GM19351 (cell line): Measurements from ENCODE around the gene AMACR.
"Not testable (repeated sequence)": the region's sequence is repeated elsewhere in the genome, so short reads cannot be mapped to it uniquely, and the experiment has no call there.

ENCODE experiments used
- ATAC-seq: cut with Tn5 transposase; IDR thresholded peaks from one replicate; pipeline ENCODE4 v1.9.1; 2021; ENCODE audit warnings: mild to moderate bottlenecking, moderate library complexity; ENCODE audit not compliant: unreplicated experiment

Gene AMACR

GRCh38 chr5:34010146-34010545 is 2.3 kb upstream of the AMACR start:
- ATAC-seq: not testable (repeated sequence)

- no peak for ATAC-seq
Measured at GRCh38 chr5:34009610-34010009, 1.8 kb upstream of the AMACR start.

DNA sequence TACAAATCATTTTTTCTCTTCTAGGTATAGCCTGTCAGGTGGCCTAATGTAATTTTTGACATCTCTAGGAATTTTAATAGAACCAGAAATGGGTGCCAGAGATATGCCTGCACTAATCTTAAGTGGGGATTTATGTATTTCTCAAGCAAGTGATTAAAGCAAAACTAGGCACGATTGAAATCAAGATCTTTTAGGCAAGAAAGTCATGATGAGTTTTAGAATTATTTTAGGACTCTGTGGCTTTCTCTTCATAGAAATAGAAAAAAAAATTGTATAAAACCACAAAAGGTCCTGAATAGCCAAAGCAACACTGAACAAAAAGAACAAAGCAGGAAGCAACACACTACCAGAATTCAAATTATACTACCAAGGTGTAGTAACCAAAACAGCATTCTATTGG is 952 bp upstream of the AMACR start:
- no peak for ATAC-seq

GRCh38 chr5:34007201-34007620 is 639 bp downstream of the AMACR start:
- no peak for ATAC-seq

DNA sequence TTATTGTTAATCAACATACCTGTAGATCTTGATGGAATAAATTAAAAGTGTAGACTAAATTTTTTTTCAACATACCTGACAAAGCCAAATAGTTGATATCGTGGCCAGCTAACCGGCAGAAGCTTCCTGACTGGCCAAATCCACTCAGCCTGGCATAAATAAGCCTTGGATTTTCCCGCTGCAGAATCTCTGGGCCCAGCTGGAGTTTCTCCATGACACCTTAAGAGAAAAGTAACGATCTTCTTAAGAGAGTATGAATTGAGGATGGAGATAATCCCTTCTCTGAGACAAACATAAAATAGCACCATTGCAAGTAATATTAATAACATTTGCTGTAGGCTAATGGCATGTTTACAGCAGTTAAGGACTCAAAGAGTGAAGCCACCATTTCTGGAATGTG is 2.2 kb downstream of the AMACR start:
- no peak for ATAC-seq

DNA sequence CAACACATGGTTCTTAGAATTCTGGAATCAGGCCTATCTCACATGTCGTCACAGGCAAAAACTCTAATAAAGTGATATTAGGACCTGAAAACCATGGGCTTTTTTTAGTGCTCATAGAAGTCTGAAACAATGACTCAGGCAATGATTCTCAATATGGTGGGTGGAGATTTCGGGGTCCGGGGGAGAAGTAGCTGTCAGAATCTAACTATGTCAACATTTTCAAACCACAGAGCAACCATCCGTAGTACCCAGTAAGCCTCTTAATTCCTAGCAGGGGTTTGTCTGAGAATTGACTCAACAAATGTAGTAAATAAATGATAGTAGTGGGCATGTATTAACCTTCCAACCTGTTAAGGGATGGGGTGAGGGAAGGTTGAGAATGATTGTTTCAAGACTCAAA is 2.6 kb downstream of the AMACR start:
- ATAC-seq: no peak

- ATAC-seq: no peak
Measured at GRCh38 chr5:34003941-34004340, 3.9 kb downstream of the AMACR start.

DNA sequence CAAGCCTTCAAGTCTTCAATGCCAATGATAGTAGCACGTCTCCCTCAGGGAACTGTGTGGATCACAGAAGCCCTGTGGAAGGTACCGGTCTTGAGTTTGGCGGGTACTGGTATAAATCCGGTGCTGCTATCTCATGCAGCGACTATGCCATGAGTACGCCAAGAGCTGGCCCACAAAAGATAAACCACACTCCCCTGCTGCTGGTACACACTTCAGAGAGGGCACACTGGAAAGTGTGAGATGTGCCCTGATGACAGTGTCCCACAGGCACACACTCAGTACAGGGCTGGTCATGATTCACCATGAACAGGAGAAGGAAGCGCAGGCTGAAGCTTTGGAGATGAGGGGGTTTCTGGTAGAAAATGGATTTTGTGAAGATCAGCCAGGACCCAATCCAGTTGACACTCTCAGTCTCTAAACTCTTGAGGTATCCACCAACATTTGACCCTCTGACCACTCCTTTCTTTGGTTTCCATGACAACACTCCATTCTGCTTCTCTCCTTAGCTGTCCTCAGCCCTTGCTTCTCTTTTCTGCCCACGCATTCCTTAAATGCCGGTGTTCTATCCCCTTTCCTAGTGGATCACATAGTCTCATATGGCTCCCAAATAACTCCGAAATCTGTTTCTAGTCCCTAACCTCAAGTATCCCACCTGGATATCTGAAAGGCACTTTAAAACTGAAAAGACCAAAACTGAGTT is 5.1 kb downstream of the AMACR start:
- no peak for ATAC-seq

GRCh38 chr5:34001241-34001841 is 6.5 kb downstream of the AMACR start:
- ATAC-seq: no peak

DNA sequence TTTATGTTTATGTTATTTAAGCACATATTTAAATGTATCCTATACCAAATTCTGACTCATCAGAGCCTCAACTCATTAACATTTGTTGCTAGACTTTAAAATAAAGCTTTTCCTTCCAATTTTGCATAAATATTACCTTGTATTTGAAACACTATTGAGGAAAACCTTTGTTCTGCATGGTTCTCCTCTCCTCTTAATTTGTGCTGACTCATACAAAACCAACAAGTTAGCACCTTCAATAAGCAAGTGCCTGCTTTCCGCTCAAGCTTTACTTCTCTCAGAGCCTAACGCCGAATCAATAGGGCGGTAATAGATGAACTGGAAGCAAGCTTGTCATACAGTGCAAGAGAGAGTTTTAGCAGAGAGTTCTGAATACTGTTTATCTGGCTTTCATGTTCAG is 7.9 kb downstream of the AMACR start:
- no peak for ATAC-seq

DNA sequence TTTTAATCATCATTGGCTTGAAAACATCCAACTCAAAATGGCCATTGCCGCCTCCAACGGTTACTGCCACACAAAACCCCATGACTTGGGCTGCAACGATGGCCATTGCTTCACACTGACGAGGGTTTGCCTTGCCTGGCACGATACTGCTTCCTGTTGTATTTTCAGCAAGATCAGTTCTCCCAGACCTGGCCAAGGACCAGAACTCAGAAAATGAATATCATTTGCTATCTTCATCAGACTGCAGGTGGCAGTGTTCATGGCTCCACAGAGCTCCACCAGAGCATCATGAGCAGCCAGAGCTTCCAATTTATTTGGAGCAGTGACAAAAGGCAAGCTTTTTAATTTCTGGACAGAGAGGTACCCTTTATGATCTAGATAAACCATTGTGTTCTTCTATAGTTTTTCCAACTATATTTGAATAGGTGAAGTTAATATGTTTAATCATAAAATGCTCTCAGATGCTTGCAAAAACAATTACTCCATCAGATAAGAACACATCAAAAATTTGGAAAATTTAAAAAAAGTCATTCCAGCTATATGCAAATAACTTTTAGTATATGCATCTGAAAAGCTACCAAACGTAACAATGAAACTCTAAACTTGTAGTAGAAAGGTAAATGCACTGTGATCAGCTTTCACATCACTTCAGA is 10.4 kb downstream of the AMACR start:
- ATAC-seq: peak; percentile 79

DNA sequence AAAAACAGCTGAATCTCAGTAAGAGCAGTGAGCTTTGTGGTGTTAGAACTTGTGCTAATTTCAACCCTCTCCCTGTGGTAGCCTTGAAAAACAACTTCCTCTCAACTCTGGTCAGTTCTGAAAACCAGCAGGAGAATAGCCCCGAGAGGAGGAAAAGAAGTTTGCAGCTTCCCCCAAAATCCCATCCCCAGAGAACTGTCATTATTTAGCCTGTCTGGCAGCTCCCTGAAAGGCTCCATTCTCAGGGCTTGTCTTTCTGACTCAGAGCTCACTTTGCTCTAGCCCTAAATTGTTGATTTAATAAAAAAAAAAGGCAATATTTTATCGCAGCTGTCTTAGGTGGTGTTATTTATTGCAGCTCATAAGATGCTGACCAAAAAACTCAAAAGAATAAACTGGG is 12.0 kb downstream of the AMACR start:
- no peak for ATAC-seq

DNA sequence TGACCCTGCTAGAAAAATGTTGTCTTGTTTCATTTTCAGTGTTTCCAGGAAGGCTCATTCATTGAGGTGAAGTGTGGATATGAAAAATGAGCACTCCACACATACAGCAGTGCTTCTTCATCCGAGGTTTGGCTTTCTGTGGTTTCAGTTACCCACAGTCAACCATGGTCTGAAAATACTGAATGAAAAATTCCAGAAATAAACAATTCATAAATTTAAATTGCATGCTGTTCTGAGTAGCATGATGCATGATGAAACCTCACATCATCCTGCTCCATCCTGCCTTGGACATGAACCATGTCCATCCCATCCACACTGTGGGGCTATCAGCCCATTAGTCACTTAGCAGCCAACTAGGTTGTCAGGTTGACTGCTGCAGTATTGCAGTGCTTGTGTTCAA is 13.0 kb downstream of the AMACR start:
- ATAC-seq: no peak

- ATAC-seq: no peak
Measured at GRCh38 chr5:33992864-33993263, 15.0 kb downstream of the AMACR start.

GRCh38 chr5:33985447-33985846 is 22.4 kb downstream of the AMACR start:
- ATAC-seq: no peak

DNA sequence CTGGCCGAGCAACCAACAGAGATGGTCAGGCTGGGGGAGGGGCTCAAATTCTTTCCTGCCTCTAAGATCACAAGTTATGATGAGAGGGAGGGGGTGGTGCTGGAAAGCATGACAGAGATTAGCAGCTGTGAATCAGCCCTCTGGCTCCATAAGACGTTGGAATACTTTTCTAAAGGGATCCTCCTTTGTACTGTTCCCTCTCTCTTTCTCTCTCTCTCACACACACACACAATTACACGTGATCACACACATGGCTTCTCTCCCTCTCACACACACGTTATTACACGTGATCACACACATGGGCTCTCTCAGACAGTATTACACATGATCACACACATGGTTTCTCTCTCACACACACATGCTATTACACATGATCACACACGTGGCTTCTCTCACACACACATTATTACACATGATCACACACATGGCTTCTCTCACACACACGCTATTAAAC is 23.2 kb downstream of the AMACR start, which contains the start of gene SLC45A2:
Gene SLC45A2 (minus strand): TSS at position 23 of the 454 bp plus-strand sequence. CDS start 110 bp downstream, outside the sequence.
- ATAC-seq: no peak

- no peak for ATAC-seq
Measured at GRCh38 chr5:33984178-33984577, 23.7 kb downstream of the AMACR start.

GRCh38 chr5:33981408-33982162 is 26.3 kb downstream of the AMACR start:
- ATAC-seq: no peak

DNA sequence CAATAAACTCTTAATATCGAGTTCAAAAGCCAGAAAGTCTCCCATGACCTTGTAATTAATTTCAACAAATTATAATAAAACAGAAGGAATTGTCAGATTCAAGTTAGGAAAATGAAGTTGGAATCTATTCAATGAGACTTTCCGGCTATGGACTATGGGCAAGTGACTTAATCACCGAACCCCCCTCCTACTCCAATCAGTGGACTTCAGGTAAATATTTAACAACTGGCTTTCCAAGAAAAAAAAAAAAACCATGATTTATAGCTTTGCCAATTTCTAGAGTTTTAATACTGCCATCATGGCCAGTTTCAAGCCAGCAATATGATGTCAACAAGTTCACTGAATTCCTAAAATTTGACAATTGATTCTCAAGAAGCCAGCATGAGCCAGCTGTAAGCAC is 27.8 kb downstream of the AMACR start:
- ATAC-seq: no peak

GRCh38 chr5:33978306-33978705 is 29.5 kb downstream of the AMACR start:
- ATAC-seq: no peak

DNA sequence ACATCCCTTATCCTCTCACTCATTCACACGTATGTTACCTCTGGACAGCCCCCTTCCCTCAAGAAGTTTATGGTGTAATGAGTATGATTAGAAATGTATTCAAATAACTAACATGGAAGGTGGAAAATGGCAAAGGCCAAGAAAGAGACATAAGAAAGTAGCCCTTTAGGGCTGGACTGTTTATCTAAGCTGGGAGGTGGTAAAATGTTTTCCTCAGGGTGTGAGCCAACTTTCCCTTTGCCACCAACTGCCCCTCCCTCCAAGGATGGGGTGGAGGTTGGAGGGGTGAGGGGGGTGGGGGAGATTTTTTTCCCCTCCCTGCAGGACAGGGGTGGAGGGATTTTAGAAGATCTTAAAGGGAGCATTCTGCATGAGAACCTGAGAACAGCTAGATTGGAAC is 31.5 kb downstream of the AMACR start:
- ATAC-seq: no peak
